HepG2 (cell line): Measurements from ENCODE around the gene CREBZF. TPM values are rescaled to one million over a fixed set of nuclear protein-coding genes. Genes with fewer than 3 reads are reported as not detected.
A peak's percentile ranks its signal among the peaks of the same experiment; 100 is the strongest.

Source experiments
- AHDC1 ChIP-seq: sonication (generic); formaldehyde crosslinking; IDR thresholded peaks from 2 replicates; pipeline ENCODE4 v1.5.1; 2020; ENCODE audit warnings: mild to moderate bottlenecking, missing genetic modification reagents, borderline replicate concordance
- CREBL2 ChIP-seq: sonication (generic); formaldehyde crosslinking; IDR thresholded peaks from 2 replicates; pipeline ENCODE4 v1.8.1; 2023; ENCODE audit warnings: missing genetic modification reagents, mild to moderate bottlenecking, borderline replicate concordance
- EHMT2 ChIP-seq: fragments of 200-600 bp; sonication (generic); IDR thresholded peaks from 2 replicates; pipeline ENCODE4 v1.7.0; 2017; ENCODE audit warnings: antibody characterized with exemption, low read depth, low read length, borderline replicate concordance
- HNRNPL ChIP-seq: fragments of 200-400 bp; formaldehyde crosslinking; IDR thresholded peaks from 2 replicates; pipeline ENCODE4 v1.6.1; 2017; ENCODE audit warnings: mild to moderate bottlenecking, low read depth, low read length
- MED8 ChIP-seq: sonication (generic); formaldehyde crosslinking; IDR thresholded peaks from 2 replicates; pipeline ENCODE4 v1.8.1; 2023; ENCODE audit warnings: mild to moderate bottlenecking, missing genetic modification reagents; ENCODE audit not compliant: insufficient replicate concordance
- NONO ChIP-seq, 2 experiments: fragments of 450-650 bp in 1 of 2; sonication (generic) in 1 of 2; formaldehyde crosslinking in 1 of 2; IDR thresholded peaks in 1 of 2; conservative IDR thresholded peaks in 1 of 2; 2 replicates each; pipeline versions ENCODE4 v1.6.1 to v1.8.0; 2017 to 2022; ENCODE audit warnings: mild to moderate bottlenecking in 1 of 2, missing genetic modification reagents in 1 of 2, moderate library complexity in 1 of 2
- NR3C1 ChIP-seq: sonication (generic); formaldehyde crosslinking; IDR thresholded peaks from 2 replicates; pipeline ENCODE4 v1.4.0; 2020; ENCODE audit warnings: missing genetic modification reagents
- RARG ChIP-seq: sonication (generic); formaldehyde crosslinking; IDR thresholded peaks from 2 replicates; pipeline ENCODE4 v1.4.0; 2020; ENCODE audit warnings: low read depth, mild to moderate bottlenecking, missing genetic modification reagents
- SMAD9 ChIP-seq: sonication (generic); formaldehyde crosslinking; IDR thresholded peaks from 2 replicates; pipeline ENCODE4 v1.5.1; 2020; ENCODE audit warnings: mild to moderate bottlenecking, missing genetic modification reagents
- SP4 ChIP-seq: sonication (generic); formaldehyde crosslinking; IDR thresholded peaks from 2 replicates; pipeline ENCODE4 v1.8.1; 2023; ENCODE audit warnings: mild to moderate bottlenecking, missing genetic modification reagents
- STAT5B ChIP-seq: sonication (generic); formaldehyde crosslinking; IDR thresholded peaks from 2 replicates; pipeline ENCODE4 v1.4.0; 2020; ENCODE audit warnings: missing genetic modification reagents
- TEF ChIP-seq: sonication (generic); formaldehyde crosslinking; IDR thresholded peaks from 2 replicates; pipeline ENCODE4 v1.5.0; 2020; ENCODE audit warnings: missing genetic modification reagents
- THYN1 ChIP-seq: sonication (generic); formaldehyde crosslinking; IDR thresholded peaks from 2 replicates; pipeline ENCODE4 v1.8.1; 2023; ENCODE audit warnings: low read depth, mild to moderate bottlenecking, moderate library complexity, missing genetic modification reagents, borderline replicate concordance
- ZNF234 ChIP-seq: sonication (generic); formaldehyde crosslinking; conservative IDR thresholded peaks from 2 replicates; pipeline ENCODE4 v1.5.1; 2020; ENCODE audit warnings: mild to moderate bottlenecking, missing genetic modification reagents
- ZNF251 ChIP-seq: sonication (generic); formaldehyde crosslinking; IDR thresholded peaks from 2 replicates; pipeline ENCODE4 v1.9.0; 2021; ENCODE audit warnings: mild to moderate bottlenecking, missing genetic modification reagents
- ZNF503 ChIP-seq: sonication (generic); formaldehyde crosslinking; IDR thresholded peaks from 2 replicates; pipeline ENCODE4 v1.4.0; 2020; ENCODE audit warnings: missing genetic modification reagents
- ZNF597 ChIP-seq: sonication (generic); formaldehyde crosslinking; IDR thresholded peaks from 2 replicates; pipeline ENCODE4 v1.5.0; 2020; ENCODE audit warnings: missing genetic modification reagents
- ZNF616 ChIP-seq: sonication (generic); formaldehyde crosslinking; IDR thresholded peaks from 2 replicates; pipeline ENCODE4 v1.5.0; 2020; ENCODE audit warnings: low read depth, mild to moderate bottlenecking, missing genetic modification reagents
- polyA plus RNA-seq, 8 experiments: library from polyadenylated mRNA; depleted of rRNA in 3 of 8; stranded (reverse) in 7 of 8; unstranded in 1 of 8; fragments of >200 nt; fragmentation: Illumina TruSeq in 4 of 8; extraction: Trizol in 4 of 8; gene quantifications; 2 replicates each; pipeline versions ENCODE4 v1.2.1 to v1.2.3, GENCODE V29; 2011 to 2016; ENCODE audit warnings: low read depth in 4 of 8, missing spikeins in 1 of 8, mixed read lengths in 1 of 8; ENCODE audit not compliant: insufficient read depth in 1 of 8
- total RNA-seq, 5 experiments: library from RNA; depleted of rRNA; stranded (reverse); fragments of >200 nt; fragmentation: Illumina TruSeq; extraction: Trizol; gene quantifications; 2 replicates each; pipeline ENCODE4 v1.2.3, GENCODE V29; 2016; ENCODE audit warnings: low read depth in 1 of 5

Gene CREBZF
- total and polyA plus RNA-seq, 2 of the 13 experiments (the other 11 are each of a cell fraction or from before 2014, with no cell fraction given), result 30.6 to 43.1 TPM

GRCh38 chr11:85627998-85628770, 36.7 kb downstream of the CREBZF start, which contains the start of gene TMEM126B (continued):
- TF ChIP-seq TEF (CRISPR knock-in tag) (no peak), NR3C1 (no peak), STAT5B (CRISPR knock-in tag) (no peak), THYN1 (CRISPR knock-in tag) (no peak), SMAD9 (CRISPR knock-in tag) (no peak), ZNF616 (peak; percentile 31; the same call in 1 of the 2 replicates), EHMT2 (no peak), SP4 (CRISPR knock-in tag) (peak; percentile 87; the same call in 1 of the 2 replicates), ZNF597 (CRISPR knock-in tag) (no peak), RARG (CRISPR knock-in tag) (peak; percentile 64; the same call in 1 of the 2 replicates), ZNF234 (CRISPR knock-in tag) (no peak), ZNF503 (CRISPR knock-in tag) (0 out of 2 replicates have a peak, but pooled peaks have one; percentile 45), AHDC1 (peak; percentile 29; the same call in 1 of the 2 replicates), ZNF251 (CRISPR knock-in tag) (no peak), HNRNPL (0 out of 2 replicates have a peak, but pooled peaks have one; percentile 34), CREBL2 (no peak; the same call in 1 of the 2 replicates), MED8 (CRISPR knock-in tag) (no peak), NONO (IDR thresholded peaks at IDR 0.05) (no peak), NONO (CRISPR knock-in tag; conservative IDR thresholded peaks at IDR 0.05) (peak; percentile 46; the same call in 1 of the 2 replicates)
